Cardiac fibroblast (primary cell): ENCODE data around the gene PTPRT.
A peak's percentile ranks its signal among the peaks of the same experiment; 100 is the strongest.

Experiments
- DNase-seq, 2 donors: peaks; one replicate each; pipeline versions ENCODE4 v3.0.0 to v3.0.0-alpha.2; 2010; ENCODE audit warnings: low read depth in 2 of 2
- H3K4me3 ChIP-seq, 2 donors: replicated peaks in 1 of 2; 1 replicate in 1 of 2; 2 replicates in 1 of 2; pipeline ENCODE4 v1.5.1; 2011; ENCODE audit warnings: low read depth in 2 of 2, low read length in 2 of 2, mild to moderate bottlenecking in 2 of 2, moderate library complexity in 1 of 2
- TF ChIP-seq, protein P1 (sequence below): IDR thresholded peaks from one replicate; pipeline ENCODE4 v1.5.1; 2011; ENCODE audit warnings: low read depth, mild to moderate bottlenecking, low read length, inconsistent platforms

Gene PTPRT

GRCh38 chr20:42432496-42433334 lies 757.0 kb downstream of the PTPRT start:
- no peak overlapping the region for H3K4me3 ChIP-seq
- peak in 1 of 2 donors; percentile 69 for DNase-seq
- TF ChIP-seq, protein P1, sequence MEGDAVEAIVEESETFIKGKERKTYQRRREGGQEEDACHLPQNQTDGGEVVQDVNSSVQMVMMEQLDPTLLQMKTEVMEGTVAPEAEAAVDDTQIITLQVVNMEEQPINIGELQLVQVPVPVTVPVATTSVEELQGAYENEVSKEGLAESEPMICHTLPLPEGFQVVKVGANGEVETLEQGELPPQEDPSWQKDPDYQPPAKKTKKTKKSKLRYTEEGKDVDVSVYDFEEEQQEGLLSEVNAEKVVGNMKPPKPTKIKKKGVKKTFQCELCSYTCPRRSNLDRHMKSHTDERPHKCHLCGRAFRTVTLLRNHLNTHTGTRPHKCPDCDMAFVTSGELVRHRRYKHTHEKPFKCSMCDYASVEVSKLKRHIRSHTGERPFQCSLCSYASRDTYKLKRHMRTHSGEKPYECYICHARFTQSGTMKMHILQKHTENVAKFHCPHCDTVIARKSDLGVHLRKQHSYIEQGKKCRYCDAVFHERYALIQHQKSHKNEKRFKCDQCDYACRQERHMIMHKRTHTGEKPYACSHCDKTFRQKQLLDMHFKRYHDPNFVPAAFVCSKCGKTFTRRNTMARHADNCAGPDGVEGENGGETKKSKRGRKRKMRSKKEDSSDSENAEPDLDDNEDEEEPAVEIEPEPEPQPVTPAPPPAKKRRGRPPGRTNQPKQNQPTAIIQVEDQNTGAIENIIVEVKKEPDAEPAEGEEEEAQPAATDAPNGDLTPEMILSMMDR, result no peak

GRCh38 chr20:42430598-42430997 lies 759.1 kb downstream of the PTPRT start:
- TF ChIP-seq, protein P1, result no peak
- DNase-seq, result no peak

DNA sequence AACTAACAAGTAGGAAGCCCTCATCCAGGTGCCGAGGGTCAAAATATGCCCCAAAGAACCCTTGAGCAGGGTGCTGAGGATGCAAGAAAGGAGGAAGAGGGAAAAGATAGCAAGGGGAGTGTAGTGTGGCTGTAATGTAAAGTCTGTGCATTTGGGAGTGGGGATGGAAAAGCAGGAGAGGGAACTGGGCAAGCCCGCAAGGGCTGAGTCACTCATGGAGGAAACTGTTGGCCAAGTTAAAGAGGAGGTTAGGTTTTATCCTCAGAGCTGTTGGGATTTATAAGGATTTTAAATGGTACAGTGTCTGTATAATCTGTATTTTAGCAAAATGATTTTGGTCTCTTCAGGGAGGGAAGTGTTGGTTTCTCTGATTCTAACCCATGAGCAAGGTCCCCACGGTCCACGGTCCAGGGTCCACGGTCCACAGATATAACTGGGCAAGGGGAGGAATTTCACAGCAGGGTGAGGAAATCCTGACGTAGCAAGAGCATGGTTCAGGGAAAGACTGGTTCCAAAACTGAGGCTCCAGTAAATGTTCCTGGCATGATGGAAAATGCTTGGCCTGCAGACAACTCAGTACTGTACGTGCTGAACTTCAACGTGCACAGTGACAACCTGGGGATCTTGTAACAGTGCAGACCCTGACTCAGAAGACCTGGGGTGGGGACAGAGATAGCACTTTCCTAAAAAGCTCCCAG lies 759.8 kb downstream of the PTPRT start:
- no peak overlapping the region for H3K4me3 ChIP-seq
- DNase-seq, result peak in 1 of 2 donors; percentile 36
- TF ChIP-seq, protein P1, result no peak

More at GRCh38 chr20:42430598-42430997, 759.1 kb downstream of the PTPRT start:
- no peak overlapping the region for H3K4me3 ChIP-seq

- no peak for DNase-seq
- no peak overlapping the region for H3K4me3 ChIP-seq
- TF ChIP-seq, protein P1, result no peak
Measured at GRCh38 chr20:42419814-42420532, 769.7 kb downstream of the PTPRT start.

GRCh38 chr20:42406826-42407225 lies 782.9 kb downstream of the PTPRT start:
- TF ChIP-seq, protein P1, result no peak
- DNase-seq, result no peak
- H3K4me3 ChIP-seq, result no peak overlapping the region

- TF ChIP-seq, protein P1, result no peak
Measured at GRCh38 chr20:42402455-42402854, 787.3 kb downstream of the PTPRT start.

More at GRCh38 chr20:42402455-42402854, 787.3 kb downstream of the PTPRT start:
- DNase-seq, result no peak
- no peak overlapping the region for H3K4me3 ChIP-seq
